ENCODE results near the gene BAIAP3.

DNA sequence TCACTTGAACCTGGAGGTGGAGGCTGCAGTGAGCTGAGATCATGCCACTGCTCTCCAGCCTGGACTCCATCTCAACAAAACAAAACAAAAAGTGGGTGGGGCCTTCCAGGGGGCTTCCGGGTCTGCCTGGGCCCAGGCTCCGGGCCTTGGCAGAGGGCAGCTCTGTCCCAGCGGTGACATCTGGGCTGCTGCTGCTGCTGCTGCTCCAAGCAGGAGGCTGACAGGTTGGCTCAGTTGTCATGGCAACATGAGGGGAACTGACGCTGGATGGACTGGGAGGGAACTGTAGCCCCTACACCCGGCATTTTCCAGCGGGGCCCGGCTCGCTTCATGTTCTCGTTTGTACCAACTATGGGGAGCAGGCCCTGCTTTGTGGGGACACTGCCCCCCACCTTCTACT, 4.0 kb downstream of the BAIAP3 start:
- TF ChIP-seq, protein P1, sequence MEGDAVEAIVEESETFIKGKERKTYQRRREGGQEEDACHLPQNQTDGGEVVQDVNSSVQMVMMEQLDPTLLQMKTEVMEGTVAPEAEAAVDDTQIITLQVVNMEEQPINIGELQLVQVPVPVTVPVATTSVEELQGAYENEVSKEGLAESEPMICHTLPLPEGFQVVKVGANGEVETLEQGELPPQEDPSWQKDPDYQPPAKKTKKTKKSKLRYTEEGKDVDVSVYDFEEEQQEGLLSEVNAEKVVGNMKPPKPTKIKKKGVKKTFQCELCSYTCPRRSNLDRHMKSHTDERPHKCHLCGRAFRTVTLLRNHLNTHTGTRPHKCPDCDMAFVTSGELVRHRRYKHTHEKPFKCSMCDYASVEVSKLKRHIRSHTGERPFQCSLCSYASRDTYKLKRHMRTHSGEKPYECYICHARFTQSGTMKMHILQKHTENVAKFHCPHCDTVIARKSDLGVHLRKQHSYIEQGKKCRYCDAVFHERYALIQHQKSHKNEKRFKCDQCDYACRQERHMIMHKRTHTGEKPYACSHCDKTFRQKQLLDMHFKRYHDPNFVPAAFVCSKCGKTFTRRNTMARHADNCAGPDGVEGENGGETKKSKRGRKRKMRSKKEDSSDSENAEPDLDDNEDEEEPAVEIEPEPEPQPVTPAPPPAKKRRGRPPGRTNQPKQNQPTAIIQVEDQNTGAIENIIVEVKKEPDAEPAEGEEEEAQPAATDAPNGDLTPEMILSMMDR (conservative IDR thresholded peaks at IDR 0.05; ENCODE audit: low read length): no peak
- TF ChIP-seq EZH2phosphoT487 (IDR thresholded peaks at IDR 0.05; ENCODE audit: borderline replicate concordance, low read depth, low read length): no peak

Measured in OCI-LY7 (cell line).